HAP-1 (cell line): Measurements from ENCODE around the gene TP53.
A peak's percentile ranks its signal among the peaks of the same experiment; 100 is the strongest.

Experiments used
- DNase-seq, 2 experiments: peaks; one replicate each; pipeline ENCODE4 v3.0.0-alpha.2; 2016 to 2020; ENCODE audit warnings: low spot score in 2 of 2
- H3K27me3 ChIP-seq: fragments of 250-450 bp; sonication (Bioruptor Pico); 2 replicates; pipeline ENCODE4 v1.5.1; 2020; ENCODE audit warnings: low read depth, mild to moderate bottlenecking, moderate library complexity
- H3K36me3 ChIP-seq: fragments of 250-450 bp; sonication (Bioruptor Pico); replicated peaks from 2 replicates; pipeline ENCODE4 v1.5.1; 2020; ENCODE audit warnings: mild to moderate bottlenecking
- H3K4me1 ChIP-seq: fragments of 250-450 bp; sonication (Bioruptor Pico); 2 replicates; pipeline ENCODE4 v1.5.1; 2020; ENCODE audit warnings: mild to moderate bottlenecking
- H3K4me3 ChIP-seq: fragments of 250-450 bp; sonication (Bioruptor Pico); 2 replicates; pipeline ENCODE4 v1.5.1; 2020; ENCODE audit warnings: mild to moderate bottlenecking, moderate library complexity
- H3K9me3 ChIP-seq: fragments of 250-450 bp; sonication (Bioruptor Pico); 2 replicates; pipeline ENCODE4 v1.5.1; 2020; ENCODE audit warnings: mild to moderate bottlenecking, moderate library complexity
- in situ Hi-C: fragments of 300-500 bp; cut with MboI; formaldehyde crosslinking; loops from 3 replicates; pipeline ENCODE4 v1.14.3; 2020; ENCODE audit warnings: low sequenced_read_pairs, inconsistent platforms, mixed read lengths

Gene TP53

GRCh38 chr17:7712111-7712771 lies 25.0 kb upstream of the TP53 start:
- Histone ChIP-seq H3K4me1 (peaks cover 7% of the 10 kb centered on the region), H3K9me3 (no peaks in the 10 kb centered on the region), H3K4me3 (no peak overlapping the region), H3K36me3 (no peaks in the 10 kb centered on the region), H3K27me3 (peaks cover 5% of the 10 kb centered on the region)
- in situ Hi-C loops, result no loop called here
- DNase-seq, result peak in 1 of 2 experiments; percentile 26

DNA sequence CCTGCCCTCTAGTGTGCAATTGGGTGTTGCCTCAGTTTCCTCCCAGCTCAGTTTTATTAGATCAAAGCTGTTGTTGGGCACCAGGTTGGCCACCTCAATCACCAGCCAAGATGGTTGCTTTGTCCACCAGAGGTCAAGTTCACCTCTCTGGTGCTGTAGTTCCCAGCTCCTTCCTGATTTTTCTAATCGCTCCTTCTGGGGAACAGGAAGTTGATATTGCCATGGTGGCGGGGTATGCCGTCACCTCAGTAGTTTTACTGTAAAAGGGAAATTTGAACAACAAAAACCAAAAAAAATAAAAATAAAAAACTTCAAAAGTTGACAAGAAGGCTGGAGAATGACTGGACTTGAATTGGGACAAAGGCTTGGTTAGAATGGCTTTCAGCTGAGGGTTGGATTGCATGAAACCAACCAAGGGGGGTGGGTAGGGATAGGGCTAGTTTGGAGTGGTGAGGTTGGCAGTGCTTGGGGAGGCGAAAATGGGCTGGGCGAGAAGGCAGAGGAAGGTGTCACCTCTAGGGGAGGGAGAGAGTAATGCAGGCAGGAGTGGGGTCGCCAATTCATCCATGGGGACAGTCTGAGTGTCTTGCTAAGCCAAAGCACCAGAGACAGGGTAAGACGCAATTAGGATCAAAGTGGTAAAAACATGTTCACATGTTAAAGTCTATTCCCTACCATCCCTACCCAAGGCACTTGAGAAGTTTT lies 23.9 kb upstream of the TP53 start:
- in situ Hi-C loops, result no loop called here
- peak in 1 of 2 experiments; percentile 51 for DNase-seq
- Histone ChIP-seq H3K27me3 (peaks cover 5% of the 10 kb centered on the region), H3K4me1 (no peaks in the 10 kb centered on the region; the same call in 1 of the 2 replicates), H3K9me3 (no peaks in the 10 kb centered on the region), H3K36me3 (no peaks in the 10 kb centered on the region), H3K4me3 (no peak overlapping the region)

DNA sequence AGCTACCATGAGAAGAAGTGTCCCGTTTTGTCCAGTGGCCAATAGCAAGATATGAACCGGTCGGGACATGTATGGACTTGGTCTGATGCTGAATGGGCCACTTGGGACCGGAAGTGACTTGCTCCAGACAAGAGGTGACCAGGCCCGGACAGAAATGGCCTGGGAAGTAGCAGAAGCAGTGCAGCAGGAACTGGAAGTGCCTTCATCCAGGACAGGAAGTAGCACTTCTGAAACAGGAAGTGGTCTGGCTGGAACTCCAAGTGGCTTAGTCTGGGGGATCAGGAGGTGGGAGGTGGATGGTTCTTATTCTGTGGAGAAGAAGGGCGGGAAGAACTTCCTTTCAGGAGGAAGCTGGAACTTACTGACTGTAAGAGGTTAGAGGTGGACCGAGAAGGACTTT lies 23.0 kb upstream of the TP53 start:
- in situ Hi-C loops, result no loop called here
- no peak for DNase-seq

DNA sequence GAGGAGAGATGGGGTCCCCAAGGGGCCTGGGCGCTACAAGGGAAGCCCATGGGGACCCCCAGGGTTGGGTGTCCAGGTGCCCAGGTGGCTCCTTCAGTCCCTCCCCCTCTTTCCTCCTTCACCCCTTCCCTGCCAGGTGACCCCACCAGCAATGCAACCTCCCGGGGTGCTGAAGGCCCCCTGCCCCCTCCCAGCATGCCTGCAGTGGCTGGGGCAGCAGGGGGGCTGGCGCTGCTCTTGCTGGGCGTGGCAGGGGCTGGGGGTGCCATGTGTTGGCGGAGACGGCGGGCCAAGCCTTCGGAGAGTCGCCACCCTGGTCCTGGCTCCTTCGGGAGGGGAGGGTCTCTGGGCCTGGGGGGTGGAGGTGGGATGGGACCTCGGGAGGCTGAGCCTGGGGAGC lies 21.7 kb upstream of the TP53 start:
- in situ Hi-C loops, result no loop called here
- no peak for DNase-seq
- no peaks in the 10 kb centered on the region for H3K36me3 ChIP-seq
- H3K4me3 ChIP-seq, result no peak overlapping the region
- H3K9me3 ChIP-seq, result no peaks in the 10 kb centered on the region
- peaks cover 5% of the 10 kb centered on the region for H3K27me3 ChIP-seq
- peaks cover 5% of the 10 kb centered on the region for H3K4me1 ChIP-seq

More for the DNA sequence above, 23.0 kb upstream of the TP53 start:
- Histone ChIP-seq H3K4me3 (no peak overlapping the region), H3K4me1 (no peaks in the 10 kb centered on the region; the same call in 1 of the 2 replicates), H3K9me3 (no peaks in the 10 kb centered on the region), H3K27me3 (peaks cover 5% of the 10 kb centered on the region), H3K36me3 (no peaks in the 10 kb centered on the region)

DNA sequence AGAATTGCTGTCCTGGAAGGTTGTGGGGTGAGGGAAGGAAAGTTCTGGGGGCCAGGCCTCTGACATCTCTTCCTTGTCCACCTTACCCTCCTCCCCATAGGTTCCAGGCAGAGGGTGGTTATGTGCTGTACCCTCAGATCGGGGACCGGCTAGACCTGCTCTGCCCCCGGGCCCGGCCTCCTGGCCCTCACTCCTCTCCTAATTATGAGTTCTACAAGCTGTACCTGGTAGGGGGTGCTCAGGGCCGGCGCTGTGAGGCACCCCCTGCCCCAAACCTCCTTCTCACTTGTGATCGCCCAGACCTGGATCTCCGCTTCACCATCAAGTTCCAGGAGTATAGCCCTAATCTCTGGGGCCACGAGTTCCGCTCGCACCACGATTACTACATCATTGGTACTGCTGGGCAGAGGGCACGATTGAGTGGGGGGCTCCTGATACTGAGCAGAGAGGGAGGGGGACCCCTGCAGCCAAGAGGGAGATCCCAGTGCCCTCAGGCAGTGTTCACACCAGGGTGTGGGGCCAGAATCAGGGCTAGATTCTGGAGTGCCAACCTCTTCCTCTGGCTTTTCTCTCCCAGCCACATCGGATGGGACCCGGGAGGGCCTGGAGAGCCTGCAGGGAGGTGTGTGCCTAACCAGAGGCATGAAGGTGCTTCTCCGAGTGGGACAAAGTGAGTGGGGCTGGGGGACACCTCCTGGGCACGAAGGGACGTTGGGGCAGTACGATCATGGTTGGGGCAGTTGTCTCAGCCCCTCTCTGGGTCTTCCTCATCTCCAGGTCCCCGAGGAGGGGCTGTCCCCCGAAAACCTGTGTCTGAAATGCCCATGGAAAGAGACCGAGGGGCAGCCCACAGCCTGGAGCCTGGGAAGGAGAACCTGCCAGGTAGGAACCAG lies 20.8 kb upstream of the TP53 start:
- in situ Hi-C loops, result no loop called here

GRCh38 chr17:7707446-7707845 lies 20.2 kb upstream of the TP53 start:
- Histone ChIP-seq H3K4me1 (peaks cover 12% of the 10 kb centered on the region), H3K36me3 (peaks cover 7% of the 10 kb centered on the region; the same call in 1 of the 2 replicates), H3K4me3 (no peak overlapping the region), H3K9me3 (no peaks in the 10 kb centered on the region), H3K27me3 (peaks cover 2% of the 10 kb centered on the region)
- peak in 1 of 2 experiments; percentile 26 for DNase-seq
- in situ Hi-C loops, result no loop called here

More for the DNA sequence above, 20.8 kb upstream of the TP53 start:
- Histone ChIP-seq H3K27me3 (peaks cover 5% of the 10 kb centered on the region), H3K4me3 (no peak overlapping the region), H3K36me3 (peaks cover under 1% of the 10 kb centered on the region; the same call in 1 of the 2 replicates), H3K9me3 (no peaks in the 10 kb centered on the region), H3K4me1 (peaks cover 11% of the 10 kb centered on the region)
- DNase-seq, result no peak

DNA sequence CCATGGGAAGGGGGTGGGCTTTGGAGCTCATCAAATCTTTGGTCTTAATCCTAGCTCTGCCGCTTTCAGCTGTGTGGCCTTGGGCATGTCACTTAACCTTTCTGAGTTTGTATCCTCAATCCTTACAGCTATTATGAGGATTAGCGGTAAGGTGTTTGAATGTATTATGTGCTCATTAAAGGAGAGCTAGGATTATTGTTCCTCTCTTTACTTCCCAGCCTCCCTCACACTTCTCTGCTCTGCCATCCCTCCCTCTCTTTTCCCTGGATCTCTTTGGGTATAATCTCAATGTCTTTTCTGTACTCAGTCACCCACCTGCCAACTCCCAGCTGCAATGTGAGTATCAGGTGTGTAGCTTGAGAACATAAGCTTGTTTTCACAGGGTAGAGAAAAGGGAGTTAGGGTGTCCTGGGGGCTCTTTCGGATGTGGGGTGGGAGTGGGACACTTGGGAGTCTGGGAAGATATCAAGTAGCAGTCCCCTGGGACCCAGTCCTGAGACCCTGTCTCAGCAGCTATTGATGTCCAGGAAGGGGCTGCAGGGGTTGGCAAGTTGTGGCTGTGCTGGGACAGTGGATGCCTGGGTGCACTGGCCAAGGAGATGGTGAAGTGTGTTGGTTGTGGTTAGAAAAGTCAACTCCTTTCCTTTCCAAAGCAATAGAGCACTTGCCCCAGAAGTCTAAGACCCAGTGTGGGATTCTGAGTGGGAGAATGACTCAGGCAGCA lies 19.5 kb upstream of the TP53 start:
- H3K9me3 ChIP-seq, result no peaks in the 10 kb centered on the region
- in situ Hi-C loops, result no loop called here
- H3K4me1 ChIP-seq, result peaks cover 12% of the 10 kb centered on the region
- H3K36me3 ChIP-seq, result peaks cover 8% of the 10 kb centered on the region; the same call in 1 of the 2 replicates
- no peak for DNase-seq
- no peak overlapping the region for H3K4me3 ChIP-seq
- no peaks in the 10 kb centered on the region for H3K27me3 ChIP-seq

GRCh38 chr17:7705269-7706255 lies 18.3 kb upstream of the TP53 start:
- peak overlapping the region; percentile 51 for H3K4me3 ChIP-seq
- in situ Hi-C loops, result no loop called here
- peak in 1 of 2 experiments; percentile 46 for DNase-seq

GRCh38 chr17:7704601-7705268 lies 17.4 kb upstream of the TP53 start, which contains the start of gene EFNB3:
EFNB3 (plus strand) TSS chr17:7705202; CDS start chr17:7705599, 397 bp downstream.
- Histone ChIP-seq H3K4me1 (peaks cover 12% of the 10 kb centered on the region), H3K9me3 (no peaks in the 10 kb centered on the region), H3K27me3 (no peaks in the 10 kb centered on the region), H3K4me3 (peak within 1 kb of the TSS; percentile 51), H3K36me3 (peaks cover 13% of the 10 kb centered on the region)
- in situ Hi-C loops, result no loop called here
- DNase-seq, result peak; percentile 81 to 89

More at GRCh38 chr17:7705269-7706255, 18.3 kb upstream of the TP53 start:
- Histone ChIP-seq H3K36me3 (peaks cover 13% of the 10 kb centered on the region), H3K9me3 (no peaks in the 10 kb centered on the region), H3K27me3 (no peaks in the 10 kb centered on the region), H3K4me1 (peaks cover 12% of the 10 kb centered on the region)

GRCh38 chr17:7703584-7704479 lies 16.5 kb upstream of the TP53 start:
- DNase-seq, result peak; percentile 70 to 84
- Histone ChIP-seq H3K4me3 (no peak overlapping the region), H3K27me3 (no peaks in the 10 kb centered on the region), H3K36me3 (peaks cover 13% of the 10 kb centered on the region), H3K4me1 (peaks cover 12% of the 10 kb centered on the region), H3K9me3 (no peaks in the 10 kb centered on the region)
- in situ Hi-C loops, result no loop called here

DNA sequence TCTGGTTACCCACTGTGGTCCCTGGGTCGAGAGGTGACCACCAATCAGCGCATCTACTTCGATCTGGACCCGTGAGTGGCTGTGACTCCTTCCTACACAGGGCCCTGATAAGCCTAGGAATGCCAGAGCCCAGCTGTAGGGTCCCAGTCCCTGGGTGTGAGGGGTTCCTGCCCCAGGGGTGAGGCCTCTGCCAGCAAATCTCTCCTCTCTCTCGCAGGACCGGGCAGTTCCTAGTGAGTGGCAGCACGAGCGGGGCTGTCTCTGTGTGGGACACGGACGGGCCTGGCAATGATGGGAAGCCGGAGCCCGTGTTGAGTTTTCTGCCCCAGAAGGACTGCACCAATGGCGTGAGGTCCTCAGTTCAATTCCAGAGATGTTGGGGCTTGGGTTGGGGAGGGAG lies 15.5 kb upstream of the TP53 start:
- H3K36me3 ChIP-seq, result peaks cover 18% of the 10 kb centered on the region
- in situ Hi-C loops, result no loop called here
- no peak overlapping the region for H3K4me3 ChIP-seq
- H3K9me3 ChIP-seq, result no peaks in the 10 kb centered on the region
- no peak for DNase-seq
- H3K27me3 ChIP-seq, result no peaks in the 10 kb centered on the region
- peaks cover 12% of the 10 kb centered on the region for H3K4me1 ChIP-seq
